IMR-90 (cell line): Measurements from ENCODE around the gene ZBTB48.

Source experiments
- CTCF ChIP-seq: conservative IDR thresholded peaks from 2 replicates; pipeline ENCODE4 v1.5.1; 2012; ENCODE audit warnings: mild to moderate bottlenecking, low read depth, low read length, improper control_type of control experiment
- FOS ChIP-seq: fragments of 150-350 bp; IDR thresholded peaks from 2 replicates; pipeline ENCODE4 v1.6.1; 2016; ENCODE audit warnings: low read depth, low read length
- MAFK ChIP-seq: IDR thresholded peaks from 2 replicates; pipeline ENCODE4 v1.6.1; 2012; ENCODE audit warnings: low read depth, low read length, improper control_type of control experiment
- MAZ ChIP-seq: IDR thresholded peaks from 2 replicates; pipeline ENCODE4 v1.6.1; 2012; ENCODE audit warnings: low read depth, mild to moderate bottlenecking, low read length, improper control_type of control experiment, moderate library complexity, borderline replicate concordance
- RFX5 ChIP-seq: IDR thresholded peaks from 2 replicates; pipeline ENCODE4 v1.8.0; 2012; ENCODE audit warnings: low read depth, mild to moderate bottlenecking, low read length, moderate library complexity
- TF ChIP-seq, protein P1 (sequence below): fragments of 150-350 bp; IDR thresholded peaks from 2 replicates; pipeline ENCODE4 v1.6.1; 2017; ENCODE audit warnings: mild to moderate bottlenecking, antibody characterized with exemption, low read length, low read depth

- no peak for TF ChIP-seq CTCF
- TF ChIP-seq FOS = no peak
- TF ChIP-seq MAZ = no peak
- TF ChIP-seq MAFK = no peak
- no peak for TF ChIP-seq RFX5
- TF ChIP-seq, protein P1, sequence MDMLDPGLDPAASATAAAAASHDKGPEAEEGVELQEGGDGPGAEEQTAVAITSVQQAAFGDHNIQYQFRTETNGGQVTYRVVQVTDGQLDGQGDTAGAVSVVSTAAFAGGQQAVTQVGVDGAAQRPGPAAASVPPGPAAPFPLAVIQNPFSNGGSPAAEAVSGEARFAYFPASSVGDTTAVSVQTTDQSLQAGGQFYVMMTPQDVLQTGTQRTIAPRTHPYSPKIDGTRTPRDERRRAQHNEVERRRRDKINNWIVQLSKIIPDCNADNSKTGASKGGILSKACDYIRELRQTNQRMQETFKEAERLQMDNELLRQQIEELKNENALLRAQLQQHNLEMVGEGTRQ = no peak
These were observed 20.7 kb downstream of the ZBTB48 start for GRCh38 chr1:6600410-6601048.
